GM21723 (cell line): Measurements from ENCODE around the gene INAFM2.

Experiments
- ATAC-seq: cut with Tn5 transposase; IDR thresholded peaks from one replicate; pipeline ENCODE4 v1.9.1; 2021; ENCODE audit warnings: mild to moderate bottlenecking, moderate library complexity; ENCODE audit not compliant: unreplicated experiment

The INAFM2 gene

GRCh38 chr15:40305281-40305680, 18.2 kb upstream of the INAFM2 start:
- no peak for ATAC-seq

GRCh38 chr15:40306371-40306770, 17.1 kb upstream of the INAFM2 start:
- no peak for ATAC-seq

DNA sequence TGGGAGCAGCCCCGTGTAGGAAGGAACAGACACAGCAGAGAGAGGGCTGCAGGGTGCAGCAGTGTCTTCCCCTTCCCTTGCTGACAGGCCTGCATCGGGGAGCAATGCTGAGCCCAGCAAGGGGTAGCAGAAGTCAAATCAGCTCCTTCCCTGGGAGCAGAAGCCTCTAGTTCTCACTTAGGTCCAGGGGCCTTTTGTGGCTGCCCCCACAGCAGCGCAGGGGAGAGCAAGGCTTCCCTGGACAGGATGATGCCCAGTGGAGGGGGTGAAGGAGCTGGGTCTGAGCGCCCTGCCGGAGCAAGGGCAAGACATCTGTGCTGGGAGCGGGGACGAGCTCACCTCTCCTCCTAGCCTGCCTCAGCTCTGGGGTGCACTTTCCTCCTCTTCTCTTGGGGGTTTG, 16.6 kb upstream of the INAFM2 start:
- ATAC-seq: no peak

DNA sequence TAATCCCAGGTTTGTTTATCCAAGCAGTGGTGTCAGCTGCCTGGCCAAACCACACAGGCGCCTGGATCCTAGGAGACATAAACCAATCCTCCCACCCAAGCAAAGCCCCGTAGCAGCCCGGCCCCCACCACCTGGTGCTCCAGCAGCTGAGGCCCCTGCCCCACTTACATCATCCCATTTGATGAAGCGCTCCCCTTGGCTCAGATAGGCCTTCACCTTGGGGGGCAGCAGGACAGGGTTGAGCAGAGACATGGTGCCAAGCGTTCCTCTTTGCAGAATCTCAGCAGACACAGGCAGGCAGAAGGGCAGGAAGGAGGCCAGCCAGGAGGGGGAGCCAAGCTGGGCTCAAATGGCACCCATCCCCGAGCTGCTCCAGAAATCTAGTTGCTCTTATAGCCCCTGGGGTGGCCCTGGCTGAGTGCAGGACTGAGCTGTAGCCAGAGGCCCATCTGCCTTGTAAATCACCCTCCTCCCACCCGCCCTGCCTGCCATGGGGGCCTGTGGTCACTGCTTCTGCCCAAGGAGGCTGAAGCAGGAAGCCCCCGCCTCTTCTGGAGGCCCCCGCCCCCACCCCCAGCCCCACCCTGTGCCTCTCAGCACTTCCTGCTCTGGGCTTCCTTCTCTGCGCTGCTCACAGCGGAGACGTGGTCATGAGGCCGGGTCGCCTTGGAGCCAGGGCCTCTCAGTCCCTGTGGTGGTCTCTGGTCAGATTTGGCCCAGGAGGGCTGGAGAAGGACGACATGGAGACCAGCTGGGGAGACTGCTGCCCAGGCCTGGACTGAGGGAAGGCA, 15.9 kb upstream of the INAFM2 start, which contains the start of gene PLCB2:
Gene PLCB2 (minus strand): TSS at position 515 of the 791 bp plus-strand sequence. CDS start 263 bp downstream, at position 252.
- peak; percentile 77 for ATAC-seq

- no peak for ATAC-seq
Observed at GRCh38 chr15:40309344-40309862, 14.1 kb upstream of the INAFM2 start.

DNA sequence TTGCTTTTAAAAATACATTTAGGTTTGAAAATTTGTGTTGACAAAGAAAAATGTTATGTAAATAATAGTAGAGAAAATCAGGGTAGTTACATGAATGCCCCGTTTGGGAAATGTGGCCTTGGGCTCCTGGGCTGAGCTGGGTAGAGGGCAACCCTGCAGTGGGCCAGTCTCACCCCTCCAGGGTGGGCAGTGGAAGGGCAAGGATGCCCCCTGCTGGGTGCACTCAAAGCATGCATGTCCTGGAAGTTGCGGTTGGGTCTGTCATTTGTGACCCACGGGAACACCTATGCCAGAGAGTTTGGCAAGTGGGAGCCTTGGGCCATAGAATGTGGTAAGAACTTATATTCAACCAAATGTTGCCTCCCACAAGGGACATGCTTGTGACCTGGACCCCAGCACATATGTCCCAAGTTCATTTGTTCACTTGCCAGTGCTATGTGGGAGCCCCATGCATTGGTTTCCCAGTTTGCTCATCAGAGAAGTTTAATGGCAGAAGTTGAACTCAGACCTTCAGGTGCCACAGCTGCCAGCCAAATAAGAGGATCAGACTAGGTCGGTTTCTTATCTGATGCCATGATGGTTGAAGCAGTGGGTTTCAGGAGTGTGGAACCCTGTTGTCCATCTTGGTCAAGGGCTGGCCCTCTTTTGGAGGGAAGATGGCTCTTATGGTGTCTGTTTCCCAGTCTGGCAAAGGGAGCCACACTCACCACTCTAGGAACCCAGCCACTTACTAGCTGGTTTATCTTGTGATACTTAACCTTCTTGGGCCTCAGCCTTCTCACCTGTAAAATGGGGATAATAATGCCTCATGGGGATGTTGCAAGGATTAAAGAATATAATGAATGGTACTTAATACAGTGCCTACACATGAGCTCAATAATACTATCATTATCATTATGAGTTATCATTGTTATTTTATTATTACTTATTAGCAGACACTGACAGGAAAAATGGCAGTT, 13.2 kb upstream of the INAFM2 start:
- no peak for ATAC-seq

DNA sequence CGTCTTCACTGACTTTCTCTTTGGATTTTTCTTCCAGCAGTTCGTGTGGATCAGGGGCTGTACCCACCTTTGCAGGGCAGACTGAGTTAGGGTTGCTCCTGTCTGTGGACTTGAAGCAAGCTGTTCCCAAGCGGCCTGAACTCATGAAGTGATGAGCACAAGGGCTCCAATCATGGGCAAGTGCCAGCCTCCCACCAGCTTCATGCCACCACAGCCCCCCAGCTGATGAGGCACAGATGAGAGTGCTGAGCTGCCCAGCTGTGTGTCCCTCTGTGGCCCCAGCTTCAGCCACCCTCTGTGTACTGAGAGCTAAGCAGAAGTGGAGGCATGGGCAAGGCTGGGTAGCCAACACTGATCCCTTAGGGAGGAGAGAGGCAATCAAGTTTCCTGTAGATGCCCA, 12.5 kb upstream of the INAFM2 start:
- no peak for ATAC-seq

GRCh38 chr15:40312370-40313158, 10.9 kb upstream of the INAFM2 start:
- no peak for ATAC-seq

DNA sequence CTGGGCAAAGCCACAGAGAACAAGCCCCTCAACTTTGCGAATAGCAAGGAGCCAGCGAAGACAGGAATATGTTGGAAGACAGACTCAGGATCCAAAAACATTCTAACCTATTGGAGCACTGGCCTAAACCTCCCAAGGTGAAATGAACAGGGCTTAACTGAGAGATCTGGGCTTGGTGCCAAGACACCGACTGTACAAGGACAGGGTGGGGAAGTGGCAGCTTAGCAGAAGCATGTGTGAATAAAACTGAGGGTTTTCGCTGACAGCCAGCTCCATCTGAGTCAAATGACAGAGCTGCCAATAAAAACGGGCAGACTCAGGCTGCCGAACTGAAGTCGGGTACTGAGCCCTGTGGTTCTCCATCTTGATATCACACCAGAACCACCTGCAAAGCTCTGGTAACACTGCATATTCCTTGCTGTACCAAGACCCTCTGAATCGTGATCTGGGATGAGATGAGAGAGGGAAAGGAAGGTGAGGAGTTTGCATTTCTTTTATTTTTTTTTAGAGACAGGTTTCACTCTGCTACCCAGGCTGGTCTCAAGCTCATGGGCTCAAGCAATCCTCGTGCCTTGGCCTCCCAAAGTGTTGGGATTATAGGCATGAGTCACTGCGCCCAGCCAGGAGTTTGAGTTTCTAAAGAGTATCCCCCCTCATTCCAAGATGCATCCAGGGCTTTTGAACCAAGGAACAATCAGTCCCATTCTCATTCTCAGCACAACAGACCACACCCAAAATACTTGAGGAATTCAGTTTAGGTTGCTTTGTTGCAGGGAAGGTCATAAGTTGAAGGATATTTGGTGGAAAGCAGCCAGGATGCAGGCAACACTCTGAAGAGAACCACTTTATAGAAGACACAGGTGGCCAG, 9.7 kb upstream of the INAFM2 start:
- ATAC-seq: no peak

DNA sequence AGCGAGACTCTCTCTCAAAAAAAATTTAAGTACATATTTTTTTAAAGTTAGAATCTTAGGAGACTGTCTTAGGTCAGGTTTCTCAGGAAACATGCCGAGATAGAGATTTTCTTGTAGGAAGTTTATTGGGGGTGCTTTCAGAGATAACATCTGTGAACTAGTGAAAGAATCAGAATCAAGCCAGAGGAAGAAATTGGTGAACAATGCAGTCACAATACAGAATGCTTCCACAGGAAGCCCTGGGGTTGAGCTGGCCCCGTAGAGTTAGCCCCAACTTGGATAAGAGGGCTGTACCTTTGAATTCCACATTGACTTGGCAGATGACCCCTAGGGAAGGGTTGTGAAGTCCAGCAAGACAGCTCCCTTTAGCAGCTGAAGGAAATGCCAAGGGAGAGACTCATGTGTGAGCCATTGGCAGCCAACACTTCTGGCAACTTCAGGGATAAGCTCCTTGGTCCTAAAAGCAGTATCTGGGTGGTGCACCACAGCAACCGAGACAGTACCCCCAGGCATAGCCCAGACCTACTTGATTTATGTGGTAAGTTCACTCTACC, 8.7 kb upstream of the INAFM2 start:
- no peak for ATAC-seq

DNA sequence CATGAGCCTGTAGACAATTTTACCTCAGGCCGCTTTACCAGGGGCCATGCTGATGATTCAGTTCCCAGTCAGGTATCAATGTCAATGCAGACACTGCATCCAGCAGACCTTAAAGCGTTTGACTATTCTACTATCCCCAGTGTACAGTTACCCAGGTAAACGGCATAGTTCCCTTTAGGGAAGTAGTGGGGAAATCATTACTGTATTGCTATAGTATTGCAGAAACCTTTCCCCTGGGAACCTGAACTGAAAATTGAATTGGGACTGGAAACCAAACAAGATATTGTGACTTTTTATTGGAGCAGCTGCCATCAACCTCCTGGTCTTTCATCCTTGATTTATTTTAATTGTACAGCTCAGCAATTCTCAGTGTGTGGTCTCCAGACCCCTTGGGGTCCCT, 6.6 kb upstream of the INAFM2 start:
- no peak for ATAC-seq

- ATAC-seq: no peak
Observed at GRCh38 chr15:40317580-40317979, 5.9 kb upstream of the INAFM2 start.

GRCh38 chr15:40320409-40320808, 3.1 kb upstream of the INAFM2 start:
- ATAC-seq: no peak

DNA sequence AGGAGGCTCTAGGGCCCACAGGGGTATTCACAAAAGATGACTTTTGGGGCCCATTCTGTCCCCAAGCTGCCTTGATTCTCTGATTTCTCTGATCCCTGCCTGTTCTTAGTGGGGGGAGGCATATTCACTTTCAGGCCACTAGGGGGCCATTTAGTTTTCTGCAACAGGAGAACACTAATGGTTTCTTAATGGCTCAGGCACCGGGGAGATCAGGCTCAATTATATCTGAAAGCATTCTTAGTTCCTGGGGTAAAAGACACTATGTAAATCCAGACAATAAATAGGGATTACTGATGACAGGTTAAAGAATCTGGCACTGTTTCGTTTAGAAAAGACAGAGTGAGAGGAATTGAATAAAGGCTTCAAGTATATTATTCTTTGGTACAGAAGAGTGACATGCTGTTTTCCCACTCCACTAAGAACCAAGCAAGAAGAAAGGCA, 2.5 kb upstream of the INAFM2 start:
- no peak for ATAC-seq

DNA sequence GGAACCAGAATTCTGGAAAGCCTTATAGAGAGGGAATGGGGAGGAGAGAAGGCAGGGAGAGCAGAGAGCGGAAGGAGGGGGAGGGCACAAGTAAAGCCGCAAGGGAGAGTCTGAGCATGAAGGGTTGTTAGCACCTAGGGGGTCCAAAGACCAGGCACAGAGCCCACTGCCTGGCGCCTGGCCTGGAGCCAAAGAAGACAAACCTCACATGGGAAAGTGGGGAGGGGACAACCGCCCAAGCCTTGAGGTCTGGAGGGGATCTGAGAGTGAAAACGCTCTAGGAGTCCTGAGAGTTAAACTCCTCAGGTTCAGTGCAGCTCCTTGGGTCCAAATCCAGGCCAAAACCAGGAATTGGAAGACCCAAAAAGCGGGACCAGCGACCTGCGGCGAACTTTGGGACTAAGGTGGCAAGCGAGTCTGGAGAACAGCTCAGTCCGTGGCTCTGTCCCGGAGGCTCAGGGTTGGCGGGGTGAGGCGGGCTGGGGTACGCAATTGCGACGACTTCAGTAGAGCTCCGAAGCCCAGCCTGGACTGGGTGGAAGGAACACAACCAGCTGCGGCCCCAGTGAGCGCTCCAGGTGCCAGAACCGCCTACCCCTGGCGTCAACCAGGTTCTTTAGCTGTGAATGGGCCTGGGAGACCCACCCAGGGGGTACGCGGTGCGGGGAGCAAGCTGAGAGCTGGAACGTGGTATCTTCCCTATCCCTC, 807 bp upstream of the INAFM2 start:
- no peak for ATAC-seq

GRCh38 chr15:40323953-40324937, 753 bp downstream of the INAFM2 start:
- peak; percentile 9 for ATAC-seq

GRCh38 chr15:40325188-40325587, 1.7 kb downstream of the INAFM2 start:
- ATAC-seq: no peak

DNA sequence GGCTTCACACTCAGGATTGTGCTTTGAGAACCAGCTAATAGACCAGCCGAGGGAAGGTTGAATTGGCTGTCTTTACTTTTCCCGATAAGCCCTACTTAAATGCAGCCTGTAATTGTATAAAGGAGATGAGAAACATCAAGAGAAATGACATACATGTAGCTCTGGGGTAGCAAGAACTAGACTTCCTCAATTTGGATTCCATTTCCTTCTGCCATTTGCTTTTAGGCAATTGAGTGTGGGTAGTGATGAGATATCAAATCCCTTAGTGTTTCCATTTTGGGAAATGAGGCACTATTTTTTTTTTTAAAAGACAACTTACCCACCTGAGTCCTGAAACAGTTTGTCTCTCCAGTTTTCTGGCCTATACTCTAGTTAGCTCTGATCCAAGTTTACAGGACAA, 2.2 kb downstream of the INAFM2 start:
- ATAC-seq: no peak
